Endodermal cell (in vitro differentiated cells): ENCODE measurements around the gene ZCCHC13. TPM values are rescaled to one million over a fixed set of nuclear protein-coding genes. Genes with fewer than 3 reads are reported as not detected.

Experiments used
- DNase-seq: peaks from one replicate; pipeline ENCODE4 v3.0.0-alpha.2; 2017
- H3K27ac ChIP-seq: 2 replicates; pipeline ENCODE4 v1.5.1; 2013; ENCODE audit warnings: mild to moderate bottlenecking, low read depth, low read length, moderate library complexity
- H3K27me3 ChIP-seq: 2 replicates; pipeline ENCODE4 v1.6.1; 2013; ENCODE audit warnings: mild to moderate bottlenecking, low read length, moderate library complexity; ENCODE audit not compliant: insufficient read depth, control insufficient read depth, poor library complexity, severe bottlenecking
- H3K36me3 ChIP-seq: 2 replicates; pipeline ENCODE4 v1.7.0; 2013; ENCODE audit warnings: mild to moderate bottlenecking, low read length, moderate library complexity; ENCODE audit not compliant: control insufficient read depth, insufficient read depth
- H3K4me1 ChIP-seq: one replicate; pipeline ENCODE4 v1.7.0; 2013; ENCODE audit warnings: low read length; ENCODE audit not compliant: control insufficient read depth, insufficient read depth
- H3K4me3 ChIP-seq: 2 replicates; pipeline ENCODE4 v1.5.1; 2013; ENCODE audit warnings: mild to moderate bottlenecking, low read length, moderate library complexity
- H3K9ac ChIP-seq: 2 replicates; pipeline ENCODE4 v1.6.1; 2013; ENCODE audit warnings: mild to moderate bottlenecking, low read length, moderate library complexity; ENCODE audit not compliant: poor library complexity, severe bottlenecking; ENCODE audit errors: extremely low read depth
- H3K9me3 ChIP-seq: 2 replicates; pipeline ENCODE4 v1.6.1; 2013; ENCODE audit warnings: mild to moderate bottlenecking, low read length, moderate library complexity; ENCODE audit not compliant: control insufficient read depth
- H3K27ac Mint-ChIP-seq: 2 replicates; pipeline ENCODE4 v1.8.0; 2020; ENCODE audit warnings: mixed read lengths
- H3K27me3 Mint-ChIP-seq: 2 replicates; pipeline ENCODE4 v1.8.0; 2021; ENCODE audit warnings: mild to moderate bottlenecking, mixed read lengths; ENCODE audit not compliant: insufficient read depth
- H3K36me3 Mint-ChIP-seq: 2 replicates; pipeline ENCODE4 v1.8.0; 2020; ENCODE audit warnings: low read depth, mixed read lengths
- H3K4me1 Mint-ChIP-seq: 2 replicates; pipeline ENCODE4 v1.8.0; 2020; ENCODE audit warnings: mixed read lengths
- H3K4me3 Mint-ChIP-seq: 2 replicates; pipeline ENCODE4 v1.8.0; 2020; ENCODE audit warnings: mild to moderate bottlenecking, moderate library complexity, mixed read lengths
- H3K9me3 Mint-ChIP-seq: 2 replicates; pipeline ENCODE4 v1.8.0; 2020; ENCODE audit warnings: mild to moderate bottlenecking, mixed read lengths
- CTCF ChIP-seq: fragments of 200-600 bp; sonication (generic); conservative IDR thresholded peaks from 2 replicates; pipeline ENCODE4 v1.5.0; 2021; ENCODE audit warnings: antibody characterized with exemption, mild to moderate bottlenecking
- WGBS, 2 experiments: methylation state at CpG; one replicate each; pipeline versions ENCODE4 v1.1.5 to v1.1.7; 2013; ENCODE audit warnings: missing lambda C conversion rate in 2 of 2, mixed read lengths in 1 of 2; ENCODE audit not compliant: insufficient coverage in 1 of 2, insufficient read length in 1 of 2; 5-methylcytosine and 5-hydroxymethylcytosine counted together
- microRNA-seq: library from miRNA; unstranded; fragments of <30 nt; microRNA quantifications from one replicate; pipeline ENCODE4 v1.2.0, GENCODE V29; 2020; ENCODE audit warnings: borderline microRNAs expressed
- total RNA-seq, 2 donors: library from RNA; stranded (reverse); fragmentation: NEBNext Ultra II Directional in 1 of 2; extraction: Animal tissue kit (Norgen Biotek cat#: 25700) in 1 of 2; gene quantifications; 2 replicates in 1 of 2; 3 replicates in 1 of 2; pipeline ENCODE4 v1.2.1, GENCODE V29; 2021

ZCCHC13 gene
- total RNA-seq, 2 donors from 2014 or later: not detected

DNA sequence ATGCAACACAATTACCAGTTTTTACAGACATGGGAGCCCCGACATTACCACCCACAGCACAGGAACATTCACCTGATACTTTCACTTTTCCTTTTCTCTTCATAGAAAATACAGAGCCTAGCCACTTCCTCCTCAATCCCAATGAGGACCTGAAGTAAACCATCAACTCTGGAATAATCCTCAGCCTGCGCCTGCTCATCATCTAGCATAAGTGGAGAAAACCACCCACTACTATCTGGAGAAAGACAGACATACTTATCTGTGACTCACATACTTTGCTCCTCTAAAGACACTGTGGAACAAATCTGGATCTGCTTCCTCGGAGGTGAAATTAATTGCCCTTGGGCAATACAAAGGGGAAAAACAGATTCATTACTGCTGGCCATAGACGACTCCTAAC is 47.8 kb downstream of the ZCCHC13 start:
- Mint-ChIP-seq H3K4me3 (no peak overlapping the region), H3K9me3 (no peaks in the 10 kb centered on the region), H3K27me3 (no peaks in the 10 kb centered on the region), H3K27ac (no peak overlapping the region), H3K36me3 (no peaks in the 10 kb centered on the region), H3K4me1 (no peaks in the 10 kb centered on the region)
- whole genome bisulfite sequencing, 2 experiments: 92 to 99% methylated on average over 2 to 4 of the region's 4 CpGs
- H3K9ac ChIP-seq: no peak overlapping the region
- no peaks in the 10 kb centered on the region for H3K36me3 ChIP-seq
- H3K27ac ChIP-seq: no peak overlapping the region
- H3K27me3 ChIP-seq: no peaks in the 10 kb centered on the region
- H3K4me3 ChIP-seq: no peak overlapping the region
- no peak for DNase-seq
- no peak for TF ChIP-seq CTCF
- no peaks in the 10 kb centered on the region for H3K9me3 ChIP-seq
- no peaks in the 10 kb centered on the region for H3K4me1 ChIP-seq

DNA sequence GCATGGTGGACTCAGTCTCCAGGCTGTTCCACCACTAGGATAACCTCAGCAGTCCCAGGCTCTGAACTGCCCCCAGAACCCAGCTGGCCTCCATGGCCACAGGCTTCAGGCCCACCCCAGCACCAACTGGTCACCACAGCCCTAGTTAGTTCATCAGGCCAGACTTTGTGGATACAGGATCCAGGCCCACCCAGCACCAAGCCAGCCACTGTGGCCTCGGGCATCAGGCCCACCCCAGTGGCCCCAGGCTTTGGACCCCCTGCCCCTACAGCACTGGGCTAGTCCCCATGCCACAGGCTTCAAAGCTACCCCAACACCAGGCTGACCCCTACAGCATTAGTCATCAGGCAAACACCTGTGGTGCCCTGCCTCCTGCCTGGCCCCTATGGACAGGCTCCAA is 50.0 kb downstream of the ZCCHC13 start:
- H3K9ac ChIP-seq: no peak overlapping the region
- no peaks in the 10 kb centered on the region for H3K9me3 ChIP-seq
- H3K36me3 Mint-ChIP-seq: no peaks in the 10 kb centered on the region
- no peaks in the 10 kb centered on the region for H3K9me3 Mint-ChIP-seq
- no peaks in the 10 kb centered on the region for H3K27me3 ChIP-seq
- H3K4me1 ChIP-seq: no peaks in the 10 kb centered on the region
- H3K4me3 ChIP-seq: no peak overlapping the region
- no peak overlapping the region for H3K4me3 Mint-ChIP-seq
- H3K27me3 Mint-ChIP-seq: no peaks in the 10 kb centered on the region
- H3K36me3 ChIP-seq: no peaks in the 10 kb centered on the region
- H3K27ac ChIP-seq: no peak overlapping the region
- DNase-seq: no peak
- no peaks in the 10 kb centered on the region for H3K4me1 Mint-ChIP-seq
- H3K27ac Mint-ChIP-seq: no peak overlapping the region
- no peak for TF ChIP-seq CTCF
- 86% methylated on average over 1 of the region's 1 CpG; no CpG with 5 or more reads in 1 of the 2 experiments for WGBS, 2 experiments

Small RNA genes lying within 50 kb of the gene (microRNA-seq; reads per million reads assigned to microRNA genes)
- 60.1 reads per million, percentile 69 among the genes with 10 or more reads in this experiment for gene MIR374A
- 1.2 reads per million for gene MIR545

Other genes with a start within 250 kb of the ZCCHC13 start
- gene SLC16A2, start 117.3 kb downstream of the ZCCHC13 start, total RNA-seq: 10 to 100 TPM in 1 of 2 donors, 1 to 10 TPM in 1; 9.1 to 11.6 TPM